BLaER1 treated with 17β-estradiol and CSF1 and Interleukin-3, amounts not matched to agents 10 nM and 100 nM (cell line): ENCODE results near the gene RSBN1.
A peak's percentile ranks its signal among the peaks of the same experiment; 100 is the strongest.

Source experiments
- H3K27ac ChIP-seq, 11 experiments: shearing (Covaris generic); formaldehyde crosslinking; 2 replicates each; pipeline ENCODE4 v1.8.1; 2022
- H3K27me3 ChIP-seq, 11 experiments: shearing (Covaris generic); formaldehyde crosslinking; 2 replicates each; pipeline ENCODE4 v1.8.1; 2022
- H3K36me3 ChIP-seq, 11 experiments: shearing (Covaris generic); formaldehyde crosslinking; 2 replicates each; pipeline ENCODE4 v1.8.1; 2022
- H3K4me1 ChIP-seq, 10 experiments: shearing (Covaris generic); formaldehyde crosslinking; 2 replicates each; pipeline ENCODE4 v1.8.1; 2022
- H3K4me2 ChIP-seq, 11 experiments: shearing (Covaris generic); formaldehyde crosslinking; 2 replicates each; pipeline ENCODE4 v1.8.1; 2022
- H3K4me3 ChIP-seq, 10 experiments: shearing (Covaris generic); formaldehyde crosslinking; 2 replicates each; pipeline ENCODE4 v1.8.1; 2022
- H3K9ac ChIP-seq, 11 experiments: shearing (Covaris generic); formaldehyde crosslinking; 2 replicates each; pipeline ENCODE4 v1.8.1; 2022
- H3K9me3 ChIP-seq, 11 experiments: shearing (Covaris generic); formaldehyde crosslinking; replicated peaks in 1 of 11; 2 replicates each; pipeline ENCODE4 v1.8.1; 2022
- H4K20me1 ChIP-seq, 11 experiments: shearing (Covaris generic); formaldehyde crosslinking; 2 replicates each; pipeline ENCODE4 v1.8.1; 2022
- Cebpa-rat ChIP-seq, 11 experiments: shearing (Covaris generic); IDR thresholded peaks; 2 replicates each; pipeline ENCODE4 v1.8.1; 2022

RSBN1 gene

DNA sequence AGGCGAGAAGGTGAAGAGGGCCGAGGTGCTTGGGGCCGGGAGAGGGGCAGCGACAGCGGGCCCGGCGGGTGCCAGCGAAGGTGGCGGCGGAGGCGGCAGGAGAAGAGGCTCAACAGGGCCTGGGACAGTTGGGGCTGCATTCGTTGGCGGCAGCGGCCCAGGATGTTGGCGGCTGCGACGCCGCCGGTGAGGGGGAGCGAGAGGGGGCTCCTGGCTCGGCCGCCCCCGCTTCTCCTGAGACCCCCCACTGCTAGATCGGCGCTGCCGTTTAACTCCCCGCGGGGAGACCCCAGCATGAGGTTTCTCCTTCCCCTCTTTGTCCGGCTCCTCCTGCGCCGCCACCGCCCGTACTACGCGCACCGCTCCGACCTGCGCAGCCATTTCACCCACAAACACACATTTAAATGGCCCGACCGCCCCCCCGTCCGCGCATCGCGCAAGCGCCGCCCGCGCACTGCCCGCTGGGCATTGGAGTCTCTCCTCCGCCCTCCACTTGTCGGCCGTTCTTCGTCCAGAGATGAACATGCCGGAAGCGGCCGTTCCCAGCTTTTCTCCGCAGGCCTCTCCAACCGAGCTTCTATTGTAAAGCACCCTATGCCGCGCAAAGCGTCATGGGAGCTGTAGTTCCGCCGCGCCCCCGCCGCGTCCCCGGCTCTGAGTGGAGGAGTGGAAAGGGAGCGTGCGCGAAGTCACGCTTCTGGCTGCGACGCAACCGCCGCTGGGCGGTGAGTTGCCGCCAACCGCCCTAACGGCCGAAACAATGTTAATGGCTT is at the start of gene RSBN1:
Gene RSBN1, minus strand, starts transcription at position 589 of the 773 bp plus-strand sequence. Its CDS starts 64 bp downstream, at position 525.
- no peaks in the 10 kb centered on the region for H3K27me3 ChIP-seq
- H3K4me2 ChIP-seq = peak within 1 kb of the TSS; percentile 78 to 96 (median 88)
- H3K9ac ChIP-seq = peak within 1 kb of the TSS; percentile 92 to 98 (median 95)
- peak within 1 kb of the TSS; percentile 90 to 97 (median 93) for H3K27ac ChIP-seq
- peaks cover 0 to 44% (median 26%) of the 10 kb centered on the region in 11 experiments; a peak in 14 of 22 replicates for H4K20me1 ChIP-seq
- H3K36me3 ChIP-seq = peaks cover 0 to 37% (median 22%) of the 10 kb centered on the region in 11 experiments; a peak in 18 of 22 replicates
- peaks cover 17 to 27% (median 22%) of the 10 kb centered on the region in 10 experiments for H3K4me1 ChIP-seq
- peak within 1 kb of the TSS; percentile 86 to 99 (median 94) for H3K4me3 ChIP-seq
- TF ChIP-seq Cebpa-rat (IDR thresholded peaks at IDR 0.05) = no peak
- H3K9me3 ChIP-seq = peaks cover 0 to 23% (median 17%) of the 10 kb centered on the region in 11 experiments; a peak in 17 of 22 replicates

DNA sequence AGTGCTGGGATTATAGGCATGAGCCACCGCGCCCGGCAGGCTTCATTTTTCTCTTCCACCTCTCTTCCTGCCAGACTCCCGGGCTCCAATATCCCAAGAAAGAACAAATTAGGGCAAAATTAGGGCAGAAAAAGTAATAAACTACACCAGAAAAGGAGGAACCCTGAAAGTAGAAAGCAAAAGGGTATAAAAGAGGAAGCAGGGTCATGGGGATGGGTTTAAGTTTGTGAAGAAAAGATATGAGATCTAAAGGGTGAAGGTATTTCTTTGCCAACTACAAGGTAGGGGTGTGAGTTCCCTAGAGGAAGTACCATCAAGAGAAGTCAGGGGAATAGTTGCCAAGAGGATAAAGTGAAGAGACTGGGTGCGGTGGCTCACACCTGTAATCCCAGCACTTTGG is 49.4 kb upstream of the RSBN1 start:
- peaks cover 18 to 49% (median 37%) of the 10 kb centered on the region in 10 experiments for H3K4me1 ChIP-seq
- no peaks in the 10 kb centered on the region for H4K20me1 ChIP-seq
- H3K27ac ChIP-seq = no peak overlapping the region
- H3K36me3 ChIP-seq = peaks cover 0 to 50% (median 0%) of the 10 kb centered on the region in 11 experiments; a peak in 8 of 22 replicates
- TF ChIP-seq Cebpa-rat (IDR thresholded peaks at IDR 0.05) = no peak
- H3K27me3 ChIP-seq = no peaks in the 10 kb centered on the region
- no peak overlapping the region for H3K4me3 ChIP-seq
- 0 out of 22 replicates have a peak, but pooled peaks cover 0 to 4% (median 0%) of the 10 kb centered on the region in 11 experiments for H3K9me3 ChIP-seq
- H3K4me2 ChIP-seq = peak overlapping the region in 7 of 11 experiments; percentile 2 to 95 (median 85); a peak in 11 of 22 replicates
- H3K9ac ChIP-seq = no peak overlapping the region

DNA sequence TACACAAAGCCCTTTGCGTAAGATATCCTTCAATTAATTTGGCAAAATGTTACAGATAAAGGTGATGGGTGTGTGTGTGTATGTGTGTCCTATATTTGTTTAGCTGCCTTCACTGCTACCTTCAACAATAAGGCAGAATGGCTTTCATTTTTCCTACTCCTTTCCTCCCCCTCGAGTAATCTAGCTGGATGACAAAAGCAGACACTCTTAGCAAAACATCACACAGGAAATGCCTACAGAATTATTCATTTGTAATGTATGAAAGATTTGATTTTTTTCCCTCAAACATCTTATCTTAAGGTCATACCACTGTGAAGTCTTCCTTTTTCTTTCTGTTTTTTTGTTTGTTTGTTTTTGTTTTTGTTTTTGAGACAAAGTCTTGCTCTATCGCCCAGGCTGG is 48.6 kb upstream of the RSBN1 start:
- Histone ChIP-seq H3K27ac (peak overlapping the region in 2 of 11 experiments; percentile 3 to 6; a peak in 1 of 22 replicates), H4K20me1 (no peaks in the 10 kb centered on the region), H3K4me1 (peaks cover 18 to 49% (median 37%) of the 10 kb centered on the region in 10 experiments), H3K4me3 (no peak overlapping the region), H3K9ac (no peak overlapping the region), H3K9me3 (0 out of 22 replicates have a peak, but pooled peaks cover 0 to 4% (median 0%) of the 10 kb centered on the region in 11 experiments), H3K27me3 (no peaks in the 10 kb centered on the region), H3K36me3 (peaks cover 0 to 54% (median 3%) of the 10 kb centered on the region in 11 experiments; a peak in 12 of 22 replicates), H3K4me2 (peak overlapping the region in 8 of 11 experiments; percentile 2 to 95 (median 76); a peak in 11 of 22 replicates)
- no peak for TF ChIP-seq Cebpa-rat (IDR thresholded peaks at IDR 0.05)

DNA sequence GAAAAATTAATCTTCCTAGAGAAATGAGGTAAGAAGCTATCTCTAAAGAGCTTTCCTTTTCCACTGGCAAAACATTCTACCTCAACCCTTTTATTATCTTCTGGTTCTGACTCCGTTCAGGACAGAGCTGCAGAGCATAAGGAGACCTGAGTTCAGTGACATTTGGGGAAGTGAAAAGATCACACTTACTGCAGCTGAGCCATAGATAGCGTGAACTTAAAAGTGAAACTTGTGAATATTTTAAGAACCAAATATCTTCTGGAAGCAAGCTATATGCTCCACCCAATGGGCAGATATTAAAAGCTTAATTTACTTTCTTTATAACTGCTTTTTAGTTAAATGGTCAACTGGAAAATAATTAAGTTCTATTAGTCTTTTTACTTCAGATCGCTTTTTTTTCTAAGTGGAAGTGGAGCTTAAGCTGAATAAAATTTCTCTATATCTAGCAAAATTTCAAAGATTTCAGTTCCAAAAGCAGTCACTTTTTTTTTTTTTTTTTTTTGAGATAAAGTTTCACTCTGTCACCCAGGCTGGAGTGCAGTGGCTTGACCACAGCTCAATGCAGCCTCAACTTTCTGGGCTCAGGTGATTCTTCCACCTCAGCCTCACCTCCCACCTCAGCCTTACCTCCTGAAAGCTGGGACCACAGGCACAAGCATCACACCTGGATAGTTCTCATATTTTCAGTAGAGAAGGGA is 47.4 kb upstream of the RSBN1 start:
- H3K9ac ChIP-seq = peak overlapping the region in 9 of 11 experiments; percentile 14 to 64 (median 42); a peak in 13 of 22 replicates
- H3K4me1 ChIP-seq = peaks cover 18 to 49% (median 37%) of the 10 kb centered on the region in 10 experiments
- H3K27me3 ChIP-seq = no peaks in the 10 kb centered on the region
- H3K27ac ChIP-seq = peak overlapping the region in 9 of 11 experiments; percentile 6 to 52 (median 38); a peak in 15 of 22 replicates
- no peak for TF ChIP-seq Cebpa-rat (IDR thresholded peaks at IDR 0.05)
- H3K36me3 ChIP-seq = peaks cover 0 to 65% (median 15%) of the 10 kb centered on the region in 11 experiments; a peak in 14 of 22 replicates
- H3K9me3 ChIP-seq = peaks cover 0 to 4% (median 0%) of the 10 kb centered on the region in 11 experiments; a peak in 1 of 22 replicates
- peak overlapping the region in 8 of 10 experiments; percentile 19 to 43 (median 40); a peak in 13 of 20 replicates for H3K4me3 ChIP-seq
- peak overlapping the region; percentile 65 to 95 (median 83) for H3K4me2 ChIP-seq
- H4K20me1 ChIP-seq = no peaks in the 10 kb centered on the region

DNA sequence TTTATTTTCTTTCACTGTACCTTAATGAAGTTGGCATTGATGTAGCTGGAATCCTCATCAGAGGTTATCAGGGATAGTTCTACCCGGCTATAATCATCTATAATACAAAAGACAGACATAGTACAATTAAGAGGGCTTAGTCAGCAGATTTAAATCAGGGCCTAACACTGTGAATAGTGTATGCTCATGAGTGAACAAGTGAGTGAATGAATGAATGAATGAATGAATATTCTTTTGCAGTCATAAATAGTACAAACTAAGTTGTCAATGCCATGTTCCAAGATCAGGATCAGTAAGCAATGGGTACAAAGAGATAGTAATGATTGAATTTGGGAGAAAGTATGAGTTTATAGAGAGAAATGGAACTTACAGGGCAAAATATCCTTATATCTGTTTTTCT is 46.7 kb upstream of the RSBN1 start:
- peak overlapping the region in 1 of 10 experiments; percentile 43; a peak in 1 of 20 replicates for H3K4me3 ChIP-seq
- TF ChIP-seq Cebpa-rat (IDR thresholded peaks at IDR 0.05) = no peak
- no peaks in the 10 kb centered on the region for H3K27me3 ChIP-seq
- H3K9me3 ChIP-seq = peaks cover 0 to 10% (median 0%) of the 10 kb centered on the region in 11 experiments; a peak in 1 of 22 replicates
- peak overlapping the region in 7 of 11 experiments; percentile 17 to 52 (median 24); a peak in 6 of 22 replicates for H3K27ac ChIP-seq
- H3K9ac ChIP-seq = peak overlapping the region in 5 of 11 experiments; percentile 31 to 64 (median 52); a peak in 4 of 22 replicates
- no peaks in the 10 kb centered on the region for H4K20me1 ChIP-seq
- peaks cover 0 to 65% (median 15%) of the 10 kb centered on the region in 11 experiments; a peak in 14 of 22 replicates for H3K36me3 ChIP-seq
- H3K4me1 ChIP-seq = peaks cover 18 to 49% (median 37%) of the 10 kb centered on the region in 10 experiments
- H3K4me2 ChIP-seq = peak overlapping the region; percentile 65 to 95 (median 83); a peak in 21 of 22 replicates

- TF ChIP-seq Cebpa-rat (IDR thresholded peaks at IDR 0.05) = no peak
- Histone ChIP-seq H3K36me3 (peaks cover 0 to 65% (median 15%) of the 10 kb centered on the region in 11 experiments; a peak in 14 of 22 replicates), H3K4me2 (peak overlapping the region in 6 of 11 experiments; percentile 73 to 95 (median 86); a peak in 8 of 22 replicates), H3K27ac (no peak overlapping the region), H3K4me3 (no peak overlapping the region), H3K9ac (no peak overlapping the region), H3K4me1 (peaks cover 18 to 49% (median 37%) of the 10 kb centered on the region in 10 experiments), H3K9me3 (peaks cover 0 to 10% (median 0%) of the 10 kb centered on the region in 11 experiments; a peak in 1 of 22 replicates), H4K20me1 (no peaks in the 10 kb centered on the region), H3K27me3 (no peaks in the 10 kb centered on the region)
Measured at GRCh38 chr1:113858418-113858817, 46.1 kb upstream of the RSBN1 start.

GRCh38 chr1:113857776-113858175 is 45.5 kb upstream of the RSBN1 start:
- Histone ChIP-seq H3K4me1 (peaks cover 18 to 48% (median 37%) of the 10 kb centered on the region in 10 experiments), H3K27me3 (no peaks in the 10 kb centered on the region), H3K9me3 (peaks cover 0 to 10% (median 0%) of the 10 kb centered on the region in 11 experiments; a peak in 1 of 22 replicates), H4K20me1 (no peaks in the 10 kb centered on the region), H3K4me2 (peak overlapping the region in 4 of 11 experiments; percentile 1 to 86 (median 48); a peak in 2 of 22 replicates), H3K36me3 (peaks cover 0 to 63% (median 15%) of the 10 kb centered on the region in 11 experiments; a peak in 14 of 22 replicates), H3K9ac (no peak overlapping the region), H3K4me3 (no peak overlapping the region), H3K27ac (0 out of 22 replicates have a peak overlapping the region, but pooled peaks of 1 of the 11 experiments have one; percentile 5)
- no peak for TF ChIP-seq Cebpa-rat (IDR thresholded peaks at IDR 0.05)

GRCh38 chr1:113856401-113856790 is 44.1 kb upstream of the RSBN1 start:
- Histone ChIP-seq H3K9ac (no peak overlapping the region), H4K20me1 (no peaks in the 10 kb centered on the region), H3K36me3 (peaks cover 0 to 73% (median 15%) of the 10 kb centered on the region in 11 experiments; a peak in 14 of 22 replicates), H3K4me1 (peaks cover 18 to 40% (median 34%) of the 10 kb centered on the region in 10 experiments), H3K4me2 (no peak overlapping the region), H3K4me3 (no peak overlapping the region), H3K9me3 (peaks cover 0 to 10% (median 0%) of the 10 kb centered on the region in 11 experiments; a peak in 1 of 22 replicates), H3K27me3 (no peaks in the 10 kb centered on the region), H3K27ac (no peak overlapping the region)
- no peak for TF ChIP-seq Cebpa-rat (IDR thresholded peaks at IDR 0.05)
